GM23338 (cell line): Measurements from ENCODE around the gene SETBP1. TPM values are rescaled to one million over a fixed set of nuclear protein-coding genes. Genes with fewer than 3 reads are reported as not detected.

Experiments used
- ATAC-seq: fragments of 200-7000 bp; cut with Tn5 transposase; 3 replicates; pipeline ENCODE4 v1.9.1; 2020
- DNase-seq: peaks from one replicate; pipeline ENCODE4 v3.0.0-alpha.2; 2015; ENCODE audit warnings: low spot score
- H2AFZ ChIP-seq: fragments of 200-600 bp; sonication (generic); 2 replicates; pipeline ENCODE4 v1.8.0; 2016; ENCODE audit warnings: antibody characterized with exemption, mild to moderate bottlenecking, moderate library complexity
- H3F3A ChIP-seq: fragments of 200-600 bp; sonication (generic); replicated peaks from 2 replicates; pipeline ENCODE4 v1.8.0; 2017; ENCODE audit warnings: antibody characterized with exemption, mixed run types, low read depth
- H3K27ac ChIP-seq: fragments of 200-600 bp; sonication (generic); 2 replicates; pipeline ENCODE4 v1.6.1; 2016; ENCODE audit warnings: low read depth
- H3K27me3 ChIP-seq: fragments of 200-600 bp; sonication (generic); 2 replicates; pipeline ENCODE4 v1.8.0; 2016; ENCODE audit warnings: mild to moderate bottlenecking, mixed run types, moderate library complexity; ENCODE audit not compliant: insufficient read depth
- H3K36me3 ChIP-seq: fragments of 200-600 bp; sonication (generic); 2 replicates; pipeline ENCODE4 v1.8.0; 2016; ENCODE audit warnings: mild to moderate bottlenecking; ENCODE audit not compliant: insufficient read depth
- H3K4me1 ChIP-seq: fragments of 200-600 bp; sonication (generic); 2 replicates; pipeline ENCODE4 v1.8.0; 2016; ENCODE audit warnings: mild to moderate bottlenecking, moderate library complexity; ENCODE audit not compliant: insufficient read depth
- H3K4me2 ChIP-seq: fragments of 200-600 bp; sonication (generic); 2 replicates; pipeline ENCODE4 v1.7.1; 2017; ENCODE audit warnings: mixed run types
- H3K4me3 ChIP-seq: fragments of 200-600 bp; sonication (generic); 2 replicates; pipeline ENCODE4 v1.6.1; 2016; ENCODE audit warnings: mixed run types
- H3K79me2 ChIP-seq: fragments of 200-600 bp; sonication (generic); replicated peaks from 2 replicates; pipeline ENCODE4 v1.8.0; 2017; ENCODE audit warnings: mild to moderate bottlenecking; ENCODE audit not compliant: insufficient read depth
- H3K9me2 ChIP-seq: fragments of 200-600 bp; sonication (generic); 2 replicates; pipeline ENCODE4 v1.8.0; 2017; ENCODE audit not compliant: insufficient read depth
- H4K20me1 ChIP-seq: fragments of 200-600 bp; sonication (generic); replicated peaks from 2 replicates; pipeline ENCODE4 v1.8.0; 2017; ENCODE audit warnings: mild to moderate bottlenecking; ENCODE audit not compliant: insufficient read depth
- H3K27ac Mint-ChIP-seq: 2 replicates; pipeline ENCODE4 v1.8.0; 2020; ENCODE audit warnings: inconsistent platforms, mild to moderate bottlenecking, moderate library complexity, mixed read lengths
- H3K27me3 Mint-ChIP-seq: 3 replicates; pipeline ENCODE4 v1.8.0; 2022; ENCODE audit warnings: low read depth, mild to moderate bottlenecking, moderate library complexity, mixed read lengths, inconsistent platforms; ENCODE audit not compliant: insufficient read depth, poor library complexity
- H3K36me3 Mint-ChIP-seq: 3 replicates; pipeline ENCODE4 v1.8.0; 2021; ENCODE audit warnings: low read depth, mild to moderate bottlenecking, inconsistent platforms, moderate library complexity, mixed read lengths
- H3K4me1 Mint-ChIP-seq: 3 replicates; pipeline ENCODE4 v1.8.0; 2020; ENCODE audit warnings: mild to moderate bottlenecking, inconsistent platforms, mixed read lengths
- H3K4me3 Mint-ChIP-seq: 3 replicates; pipeline ENCODE4 v1.8.0; 2021; ENCODE audit warnings: moderate library complexity, mild to moderate bottlenecking, inconsistent platforms, mixed read lengths
- H3K9me3 Mint-ChIP-seq: 3 replicates; pipeline ENCODE4 v1.8.0; 2020; ENCODE audit warnings: moderate library complexity, mild to moderate bottlenecking, inconsistent platforms, mixed read lengths
- CREB1 ChIP-seq: fragments of 250-450 bp; sonication (Bioruptor Pico); IDR thresholded peaks from 2 replicates; pipeline ENCODE4 v1.5.0; 2020; ENCODE audit warnings: low read depth, mild to moderate bottlenecking, moderate library complexity
- ETS1 ChIP-seq: IDR thresholded peaks from 2 replicates; pipeline ENCODE4 v1.6.1; 2016; ENCODE audit warnings: antibody characterized with exemption
- EZH2 ChIP-seq: fragments of 200-600 bp; sonication (generic); IDR thresholded peaks from one replicate; pipeline ENCODE4 v1.8.0; 2017; ENCODE audit warnings: antibody characterized with exemption, mild to moderate bottlenecking, low read depth; ENCODE audit not compliant: unreplicated experiment
- EZH2phosphoT487 ChIP-seq: fragments of 200-600 bp; sonication (generic); IDR thresholded peaks from one replicate; pipeline ENCODE4 v1.8.1; 2018; ENCODE audit warnings: antibody characterized with exemption; ENCODE audit not compliant: unreplicated experiment
- JUNB ChIP-seq: IDR thresholded peaks from one replicate; pipeline ENCODE4 v1.6.1; 2016; ENCODE audit warnings: antibody characterized with exemption; ENCODE audit not compliant: unreplicated experiment
- NANOG ChIP-seq: IDR thresholded peaks from 2 replicates; pipeline ENCODE4 v1.6.1; 2016; ENCODE audit warnings: antibody characterized with exemption, borderline replicate concordance
- POLR2AphosphoS5 ChIP-seq: IDR thresholded peaks from 2 replicates; pipeline ENCODE4 v1.6.1; 2016; ENCODE audit warnings: antibody characterized with exemption, low read depth
- REST ChIP-seq: IDR thresholded peaks from one replicate; pipeline ENCODE4 v1.6.1; 2018; ENCODE audit warnings: antibody characterized with exemption; ENCODE audit not compliant: unreplicated experiment
- STAT1 ChIP-seq: IDR thresholded peaks from one replicate; pipeline ENCODE4 v1.6.1; 2016; ENCODE audit warnings: antibody characterized with exemption; ENCODE audit not compliant: unreplicated experiment
- ZNF114 ChIP-seq: fragments of 250-450 bp; sonication (Bioruptor Pico); IDR thresholded peaks from 2 replicates; pipeline ENCODE4 v1.5.0; 2020; ENCODE audit warnings: mild to moderate bottlenecking, moderate library complexity
- ZNF331 ChIP-seq: fragments of 250-450 bp; sonication (Bioruptor Pico); IDR thresholded peaks from 2 replicates; pipeline ENCODE4 v1.5.0; 2020; ENCODE audit warnings: low read depth, mild to moderate bottlenecking, moderate library complexity
- ZNF462 ChIP-seq: fragments of 250-450 bp; sonication (Bioruptor Pico); IDR thresholded peaks from 2 replicates; pipeline ENCODE4 v1.5.0; 2020; ENCODE audit warnings: mild to moderate bottlenecking, moderate library complexity
- polyA plus RNA-seq: library from polyadenylated mRNA; unstranded; fragments of >200 nt; fragmentation: Nextera tagmentation; extraction: Ambion mirVana; gene quantifications from 2 replicates; pipeline ENCODE4 v1.2.1, GENCODE V29; 2016
- total RNA-seq: library from RNA; depleted of rRNA; stranded (reverse); fragments of >200 nt; shearing (Covaris generic); gene quantifications from 2 replicates; pipeline ENCODE4 v1.2.3, GENCODE V29; 2014
- TF ChIP-seq, protein P1 (sequence below), 2 experiments: fragments of 200-600 bp in 1 of 2; sonication (generic) in 1 of 2; conservative IDR thresholded peaks; 2 replicates each; pipeline versions ENCODE4 v1.5.1 to v1.6.1; 2016 to 2017; ENCODE audit warnings: antibody characterized with exemption in 2 of 2, low read depth in 2 of 2, mild to moderate bottlenecking in 2 of 2, moderate library complexity in 1 of 2

Gene SETBP1
- total and polyA plus RNA-seq, 2 experiments from 2014 or later: 1.6 to 5.5 TPM

- Histone ChIP-seq H3K4me2 (no peak overlapping the region), H3F3A (no peaks in the 10 kb centered on the region), H3K9me2 (no peaks in the 10 kb centered on the region), H3K4me3 (no peak overlapping the region), H4K20me1 (no peaks in the 10 kb centered on the region), H3K79me2 (no peaks in the 10 kb centered on the region), H3K27ac (no peak overlapping the region), H3K36me3 (no peaks in the 10 kb centered on the region), H2AFZ (no peak overlapping the region), H3K27me3 (no peaks in the 10 kb centered on the region), H3K4me1 (peaks cover 7% of the 10 kb centered on the region; the same call in 1 of the 2 replicates)
- ATAC-seq (no peak), DNase-seq (no peak)
- peaks cover 3% of the 10 kb centered on the region; the same call in 1 of the 3 replicates for H3K9me3 Mint-ChIP-seq
- TF ChIP-seq STAT1: no peak
- no peak for TF ChIP-seq ETS1
- no peak for TF ChIP-seq ZNF114
- TF ChIP-seq EZH2phosphoT487: no peak
- TF ChIP-seq EZH2: no peak
- TF ChIP-seq ZNF462: no peak
- no peak for TF ChIP-seq REST
- TF ChIP-seq, protein P1, sequence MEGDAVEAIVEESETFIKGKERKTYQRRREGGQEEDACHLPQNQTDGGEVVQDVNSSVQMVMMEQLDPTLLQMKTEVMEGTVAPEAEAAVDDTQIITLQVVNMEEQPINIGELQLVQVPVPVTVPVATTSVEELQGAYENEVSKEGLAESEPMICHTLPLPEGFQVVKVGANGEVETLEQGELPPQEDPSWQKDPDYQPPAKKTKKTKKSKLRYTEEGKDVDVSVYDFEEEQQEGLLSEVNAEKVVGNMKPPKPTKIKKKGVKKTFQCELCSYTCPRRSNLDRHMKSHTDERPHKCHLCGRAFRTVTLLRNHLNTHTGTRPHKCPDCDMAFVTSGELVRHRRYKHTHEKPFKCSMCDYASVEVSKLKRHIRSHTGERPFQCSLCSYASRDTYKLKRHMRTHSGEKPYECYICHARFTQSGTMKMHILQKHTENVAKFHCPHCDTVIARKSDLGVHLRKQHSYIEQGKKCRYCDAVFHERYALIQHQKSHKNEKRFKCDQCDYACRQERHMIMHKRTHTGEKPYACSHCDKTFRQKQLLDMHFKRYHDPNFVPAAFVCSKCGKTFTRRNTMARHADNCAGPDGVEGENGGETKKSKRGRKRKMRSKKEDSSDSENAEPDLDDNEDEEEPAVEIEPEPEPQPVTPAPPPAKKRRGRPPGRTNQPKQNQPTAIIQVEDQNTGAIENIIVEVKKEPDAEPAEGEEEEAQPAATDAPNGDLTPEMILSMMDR (conservative IDR thresholded peaks at IDR 0.05; ENCODE audit: low read depth in 2 of 2): no peak
- no peak for TF ChIP-seq JUNB
- no peak for TF ChIP-seq NANOG
- no peak for TF ChIP-seq ZNF331 (CRISPR knock-in tag)
- no peak for TF ChIP-seq POLR2AphosphoS5
- no peak for TF ChIP-seq CREB1 (CRISPR knock-in tag)
- H3K27me3 Mint-ChIP-seq: peaks cover 8% of the 10 kb centered on the region
- peaks cover 12% of the 10 kb centered on the region for H3K4me1 Mint-ChIP-seq
- no peak overlapping the region for H3K27ac Mint-ChIP-seq
- H3K4me3 Mint-ChIP-seq: no peak overlapping the region
- H3K36me3 Mint-ChIP-seq: peaks cover 3% of the 10 kb centered on the region; the same call in 2 of the 3 replicates
These were observed 401.0 kb downstream of the SETBP1 start for GRCh38 chr18:45081566-45082181.
